PC-3 (cell line): Measurements from ENCODE around the gene PDP2. TPM values are rescaled to one million over a fixed set of nuclear protein-coding genes. Genes with fewer than 3 reads are reported as not detected.
"Not testable (repeated sequence)": the region's sequence is repeated elsewhere in the genome, so short reads cannot be mapped to it uniquely, and the experiment has no call there.

Experiments
- ATAC-seq: fragments of 200-7000 bp; cut with Tn5 transposase; 2 replicates; pipeline ENCODE4 v1.9.1; 2020; ENCODE audit warnings: mild to moderate bottlenecking, moderate library complexity
- BruUV-seq: library from RNA; stranded (reverse); fragments of 400-500 nt; replicated peaks from 2 replicates; lab custom pipeline; 2021; lab: Mats Ljungman, UMichigan
- CTCF ChIA-PET: fragments of 300-600 bp; sonication (Branson Sonifier 250); formaldehyde crosslinking; loops from one replicate; lab custom pipeline; 2022; ENCODE audit warnings: antibody characterized with exemption; lab: Charles Lee
- POLR2A ChIA-PET: fragments of 300-600 bp; sonication (Branson Sonifier 250); formaldehyde crosslinking; loops from one replicate; lab custom pipeline; 2022; ENCODE audit warnings: antibody characterized with exemption; ENCODE audit not compliant: unreplicated experiment; lab: Charles Lee
- DNase-seq: peaks from one replicate; pipeline ENCODE4 v3.0.0-alpha.2; 2015
- H2AFZ ChIP-seq: fragments of 300-600 bp; sonication (generic); 2 replicates; pipeline ENCODE4 v1.6.0; 2016; ENCODE audit warnings: antibody characterized with exemption, low read length
- H3F3A ChIP-seq: fragments of 300-600 bp; sonication (generic); one replicate; pipeline ENCODE4 v1.6.0; 2017; ENCODE audit warnings: antibody characterized with exemption, low read length, control low read depth, mild to moderate bottlenecking; ENCODE audit not compliant: unreplicated experiment
- H3K27ac ChIP-seq: fragments of 300-600 bp; sonication (generic); 2 replicates; pipeline ENCODE4 v1.5.1; 2016; ENCODE audit warnings: mild to moderate bottlenecking, low read length
- H3K27me3 ChIP-seq: fragments of 300-600 bp; sonication (generic); 2 replicates; pipeline ENCODE4 v1.6.1; 2016; ENCODE audit warnings: low read length, mixed read lengths
- H3K36me3 ChIP-seq: fragments of 300-600 bp; sonication (generic); 2 replicates; pipeline ENCODE4 v1.6.1; 2016; ENCODE audit warnings: low read depth, mixed run types, low read length, mixed read lengths
- H3K4me1 ChIP-seq: fragments of 300-600 bp; sonication (generic); 2 replicates; pipeline ENCODE4 v1.5.1; 2016; ENCODE audit warnings: low read length; ENCODE audit not compliant: insufficient read depth
- H3K4me2 ChIP-seq: fragments of 300-600 bp; sonication (generic); 2 replicates; pipeline ENCODE4 v1.6.0; 2016; ENCODE audit warnings: low read length
- H3K4me3 ChIP-seq: fragments of 300-600 bp; sonication (generic); 2 replicates; pipeline ENCODE4 v1.5.1; 2016; ENCODE audit warnings: mild to moderate bottlenecking, low read length, mixed read lengths
- H3K79me2 ChIP-seq: fragments of 300-600 bp; sonication (generic); 2 replicates; pipeline ENCODE4 v1.6.1; 2017; ENCODE audit warnings: low read length, mixed read lengths
- H3K9ac ChIP-seq: fragments of 300-600 bp; sonication (generic); 2 replicates; pipeline ENCODE4 v1.6.0; 2016; ENCODE audit warnings: mild to moderate bottlenecking, low read length
- H3K9me2 ChIP-seq: fragments of 300-600 bp; sonication (generic); replicated peaks from 2 replicates; pipeline ENCODE4 v1.6.1; 2016; ENCODE audit warnings: mixed run types, low read length, mixed read lengths
- H3K9me3 ChIP-seq: fragments of 300-600 bp; sonication (generic); 2 replicates; pipeline ENCODE4 v1.6.1; 2016; ENCODE audit warnings: low read length, mixed read lengths
- H4K20me1 ChIP-seq: fragments of 300-600 bp; sonication (generic); 2 replicates; pipeline ENCODE4 v1.6.1; 2016; ENCODE audit warnings: low read length, mixed read lengths
- CTCF ChIP-seq: fragments of 300-600 bp; sonication (generic); conservative IDR thresholded peaks from 2 replicates; pipeline ENCODE4 v1.5.1; 2017; ENCODE audit warnings: antibody characterized with exemption, low read depth, mild to moderate bottlenecking, low read length
- EZH2 ChIP-seq: fragments of 300-600 bp; sonication (generic); IDR thresholded peaks from one replicate; pipeline ENCODE4 v1.6.1; 2017; ENCODE audit warnings: antibody characterized with exemption, mild to moderate bottlenecking, low read length; ENCODE audit not compliant: unreplicated experiment
- EZH2phosphoT487 ChIP-seq: fragments of 300-600 bp; sonication (generic); IDR thresholded peaks from 2 replicates; pipeline ENCODE4 v1.6.1; 2018; ENCODE audit warnings: mild to moderate bottlenecking, antibody characterized with exemption, low read length, borderline replicate concordance
- intact Hi-C: fragments of 100-400 bp; cut with micrococcal nuclease; formaldehyde crosslinking; loops from 2 replicates; pipeline ENCODE4 v1.9.0; 2023
- total RNA-seq: library from RNA; depleted of rRNA; stranded (reverse); fragments of >200 nt; gene quantifications from 2 replicates; pipeline ENCODE4 v1.2.3, GENCODE V29; 2014

The PDP2 gene
- total RNA-seq, 1 experiment from 2014 or later = 2.8 TPM

GRCh38 chr16:66933776-66934137 is 53.4 kb downstream of the PDP2 start:
- Histone ChIP-seq H3K9me3 (no peaks in the 10 kb centered on the region), H3K4me3 (peak overlapping the region; percentile 95), H3K4me1 (peaks cover 14% of the 10 kb centered on the region; the same call in 1 of the 2 replicates), H3K27ac (peak overlapping the region; percentile 74), H3K79me2 (peaks cover 42% of the 10 kb centered on the region), H3K36me3 (no peaks in the 10 kb centered on the region; the same call in 1 of the 2 replicates), H3K27me3 (no peaks in the 10 kb centered on the region), H3K9me2 (no peaks in the 10 kb centered on the region), H3K4me2 (peak overlapping the region; percentile 100), H3K9ac (peak overlapping the region; percentile 92), H2AFZ (peak overlapping the region; percentile 85), H4K20me1 (peaks cover 3% of the 10 kb centered on the region; the same call in 1 of the 2 replicates), H3F3A (no peaks in the 10 kb centered on the region)
- BruUV-seq = TSS peak; percentile 64
- peak; percentile 55 for DNase-seq
- no peak for TF ChIP-seq CTCF
- no peak for TF ChIP-seq EZH2
- TF ChIP-seq EZH2phosphoT487 = no peak
- CTCF ChIA-PET = no interaction called here
- intact Hi-C loops = no loop called here
- POLR2A ChIA-PET = no interaction called here
- peak; percentile 10 for ATAC-seq

DNA sequence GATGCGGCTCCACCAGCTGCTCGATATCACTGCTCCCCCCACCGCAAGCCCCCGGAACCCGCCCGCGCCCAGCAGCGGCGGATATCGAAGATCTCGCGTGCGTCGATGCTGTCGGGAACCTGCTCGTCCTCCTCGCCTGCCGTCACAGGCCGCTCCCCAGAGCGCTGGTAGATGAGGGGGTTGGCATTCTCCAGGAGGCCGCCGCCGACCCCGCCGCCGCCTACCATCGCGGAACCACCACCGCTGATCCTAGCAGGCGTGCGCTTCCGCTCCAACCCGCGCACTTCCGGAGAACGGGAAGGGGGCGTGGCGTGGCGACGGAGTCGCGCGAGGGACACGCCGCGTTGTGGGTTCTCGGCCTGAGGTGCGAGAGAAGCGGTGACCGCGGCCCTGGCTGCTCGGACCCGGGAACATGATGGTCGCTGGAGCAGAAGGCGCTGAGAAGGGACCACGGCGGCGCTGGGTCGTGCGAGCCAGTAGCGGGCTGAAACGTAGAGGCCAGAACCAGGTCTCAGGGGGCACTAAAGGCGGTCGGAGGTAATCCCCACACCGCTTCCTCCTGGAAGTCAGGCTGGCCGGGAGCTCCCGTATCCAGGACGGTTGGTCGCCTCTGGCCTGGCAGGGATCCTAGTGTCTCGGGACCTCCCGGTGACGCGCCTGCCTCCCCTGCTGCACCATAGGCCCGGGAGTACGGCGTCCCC is 54.0 kb downstream of the PDP2 start, which contains the start of gene CIAO2B:
Gene CIAO2B, minus strand, starts transcription at position 265 of the 701 bp plus-strand sequence. Its CDS starts 38 bp downstream, at position 227.
- DNase-seq = peak; percentile 80
- Histone ChIP-seq H3K36me3 (no peaks in the 10 kb centered on the region), H3K4me2 (peak within 1 kb of the TSS; percentile 100), H3K4me3 (peak within 1 kb of the TSS; percentile 95), H3K4me1 (peaks cover 14% of the 10 kb centered on the region; the same call in 1 of the 2 replicates), H4K20me1 (peaks cover 3% of the 10 kb centered on the region; the same call in 1 of the 2 replicates), H3K9me3 (no peaks in the 10 kb centered on the region), H3K79me2 (peaks cover 42% of the 10 kb centered on the region), H3K9me2 (no peaks in the 10 kb centered on the region), H2AFZ (peak within 1 kb of the TSS; percentile 85), H3F3A (no peaks in the 10 kb centered on the region), H3K27ac (peak within 1 kb of the TSS; percentile 74), H3K27me3 (no peaks in the 10 kb centered on the region), H3K9ac (peak within 1 kb of the TSS; percentile 92)
- ATAC-seq = peak; percentile 66
- TF ChIP-seq EZH2 = no peak
- no peak for TF ChIP-seq EZH2phosphoT487
- no peak for TF ChIP-seq CTCF
- ChIA-PET CTCF (no interaction called here), POLR2A (no interaction called here)
- TSS peak; percentile 78 for BruUV-seq
- intact Hi-C loops = no loop called here

DNA sequence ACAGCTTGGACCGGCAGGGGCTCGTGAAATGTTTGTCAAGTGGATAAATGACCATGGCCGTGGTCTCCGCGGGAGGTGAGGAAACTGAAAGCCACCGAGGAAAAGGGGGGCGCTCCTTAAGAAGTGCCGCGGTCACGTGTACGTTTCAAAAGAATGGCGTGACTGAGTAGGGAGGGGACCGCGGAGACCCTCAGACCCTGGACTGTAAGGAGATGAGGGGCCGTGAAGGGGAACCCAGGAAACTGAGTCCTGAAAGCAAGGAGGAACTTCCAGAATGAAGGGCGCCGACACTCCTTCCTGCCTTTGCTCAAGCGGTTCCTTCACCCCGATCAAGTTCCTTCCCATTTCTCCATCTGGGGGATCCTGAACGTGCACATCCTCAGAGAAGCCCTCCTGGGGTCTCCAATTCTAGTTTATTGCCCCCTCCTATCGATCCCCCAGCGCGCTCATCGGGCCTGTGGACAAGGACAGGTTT is 54.6 kb downstream of the PDP2 start:
- H4K20me1 ChIP-seq, H3K36me3 ChIP-seq, H3F3A ChIP-seq, DNase-seq, H3K9me3 ChIP-seq, POLR2A ChIA-PET, H3K9me2 ChIP-seq, CTCF ChIA-PET, intact Hi-C loops, H3K27me3 ChIP-seq, BruUV-seq: not testable (repeated sequence)
- Histone ChIP-seq H3K79me2 (peaks cover 42% of the 10 kb centered on the region), H3K4me1 (peaks cover 14% of the 10 kb centered on the region; the same call in 1 of the 2 replicates), H3K4me2 (peak overlapping the region; percentile 100), H2AFZ (peak overlapping the region; percentile 85), H3K9ac (peak overlapping the region; percentile 92), H3K4me3 (peak overlapping the region; percentile 95), H3K27ac (peak overlapping the region; percentile 74)
- 0 out of 2 replicates have a peak, but pooled peaks have one; percentile 2 for ATAC-seq
